SK-N-SH treated with all-trans-retinoic acid at 6 μM for 48 hours (cell line): ENCODE measurements around the gene SLPI.

Experiments used
- ATAC-seq: fragments of 200-7000 bp; cut with Tn5 transposase; 3 replicates; pipeline ENCODE4 v1.9.1; 2020; ENCODE audit warnings: mild to moderate bottlenecking, moderate library complexity
- ARNTL ChIP-seq: fragments of 450-650 bp; formaldehyde crosslinking; IDR thresholded peaks from 2 replicates; pipeline ENCODE4 v1.5.0; 2020; ENCODE audit warnings: low read depth, mild to moderate bottlenecking, moderate library complexity, borderline replicate concordance
- BACH2 ChIP-seq: fragments of 250-450 bp; sonication (Bioruptor Pico); IDR thresholded peaks from 2 replicates; pipeline ENCODE4 v1.9.0; 2021; ENCODE audit warnings: mild to moderate bottlenecking, borderline replicate concordance
- CSDC2 ChIP-seq: fragments of 250-450 bp; sonication (Bioruptor Pico); IDR thresholded peaks from 2 replicates; pipeline ENCODE4 v1.5.0; 2020; ENCODE audit warnings: mild to moderate bottlenecking, moderate library complexity
- ESRRG ChIP-seq: fragments of 250-450 bp; sonication (Bioruptor Pico); IDR thresholded peaks from 2 replicates; pipeline ENCODE4 v1.6.1; 2021; ENCODE audit warnings: mild to moderate bottlenecking
- GLIS3 ChIP-seq: fragments of 250-450 bp; sonication (Bioruptor Pico); IDR thresholded peaks from 2 replicates; pipeline ENCODE4 v1.5.0; 2020; ENCODE audit warnings: mild to moderate bottlenecking, moderate library complexity
- ISL1 ChIP-seq: fragments of 250-450 bp; sonication (Bioruptor Pico); IDR thresholded peaks from 2 replicates; pipeline ENCODE4 v2.1.2; 2022; ENCODE audit warnings: mild to moderate bottlenecking, moderate library complexity
- OSR1 ChIP-seq: fragments of 250-450 bp; sonication (Bioruptor Pico); IDR thresholded peaks from 2 replicates; pipeline ENCODE4 v1.8.0; 2022; ENCODE audit warnings: moderate library complexity, mild to moderate bottlenecking, inconsistent platforms
- PPARA ChIP-seq: fragments of 250-450 bp; sonication (Bioruptor Pico); IDR thresholded peaks from 2 replicates; pipeline ENCODE4 v1.5.0; 2020; ENCODE audit warnings: mild to moderate bottlenecking, borderline replicate concordance
- RARB ChIP-seq: fragments of 250-450 bp; sonication (Bioruptor Pico); IDR thresholded peaks from 2 replicates; pipeline ENCODE4 v1.8.0; 2021; ENCODE audit warnings: mild to moderate bottlenecking, moderate library complexity
- SNAI2 ChIP-seq: fragments of 250-450 bp; sonication (Bioruptor Pico); IDR thresholded peaks from 2 replicates; pipeline ENCODE4 v1.5.0; 2020; ENCODE audit warnings: mild to moderate bottlenecking, moderate library complexity
- TCF4 ChIP-seq: fragments of 250-450 bp; sonication (Bioruptor Pico); IDR thresholded peaks from 2 replicates; pipeline ENCODE4 v1.8.0; 2021; ENCODE audit warnings: mild to moderate bottlenecking, moderate library complexity, borderline replicate concordance
- TOX ChIP-seq: fragments of 250-450 bp; sonication (Bioruptor Pico); IDR thresholded peaks from 2 replicates; pipeline ENCODE4 v1.8.0; 2021; ENCODE audit warnings: mild to moderate bottlenecking, moderate library complexity, borderline replicate concordance
- ZC3H10 ChIP-seq: fragments of 250-450 bp; sonication (Bioruptor Pico); IDR thresholded peaks from 2 replicates; pipeline ENCODE4 v1.5.1; 2021; ENCODE audit warnings: mild to moderate bottlenecking, moderate library complexity
- ZFP3 ChIP-seq: fragments of 250-450 bp; sonication (Bioruptor Pico); IDR thresholded peaks from 2 replicates; pipeline ENCODE4 v1.5.0; 2020; ENCODE audit warnings: mild to moderate bottlenecking, moderate library complexity
- ZFP30 ChIP-seq: fragments of 450-650 bp; formaldehyde crosslinking; IDR thresholded peaks from 2 replicates; pipeline ENCODE4 v1.5.0; 2022; ENCODE audit warnings: mild to moderate bottlenecking, moderate library complexity
- ZNF565 ChIP-seq: fragments of 450-650 bp; formaldehyde crosslinking; conservative IDR thresholded peaks from 2 replicates; pipeline ENCODE4 v1.5.0; 2020; ENCODE audit warnings: low read depth, mild to moderate bottlenecking, moderate library complexity
- ZNF70 ChIP-seq: fragments of 450-650 bp; formaldehyde crosslinking; IDR thresholded peaks from 2 replicates; pipeline ENCODE4 v1.5.0; 2020; ENCODE audit warnings: mild to moderate bottlenecking, moderate library complexity
- ZNF8 ChIP-seq: fragments of 450-650 bp; formaldehyde crosslinking; IDR thresholded peaks from 2 replicates; pipeline ENCODE4 v1.5.0; 2020; ENCODE audit warnings: mild to moderate bottlenecking, moderate library complexity
- TF ChIP-seq, protein P1 (sequence below): fragments of 250-450 bp; sonication (Bioruptor Pico); IDR thresholded peaks from 2 replicates; pipeline ENCODE4 v1.5.1; 2020; ENCODE audit warnings: low read depth, mild to moderate bottlenecking, moderate library complexity
- TF ChIP-seq, protein P2 (sequence below): fragments of 250-450 bp; sonication (Bioruptor Pico); IDR thresholded peaks from 2 replicates; pipeline ENCODE4 v1.5.1; 2021; ENCODE audit warnings: mild to moderate bottlenecking, moderate library complexity
- TF ChIP-seq, protein P3 (sequence below): fragments of 250-450 bp; sonication (Bioruptor Pico); IDR thresholded peaks from 2 replicates; pipeline ENCODE4 v1.5.0; 2020; ENCODE audit warnings: mild to moderate bottlenecking, moderate library complexity
- TF ChIP-seq, protein P4 (sequence below): fragments of 250-450 bp; sonication (Bioruptor Pico); IDR thresholded peaks from 2 replicates; pipeline ENCODE4 v1.8.0; 2020; ENCODE audit warnings: mild to moderate bottlenecking, moderate library complexity, borderline replicate concordance

The SLPI gene

DNA sequence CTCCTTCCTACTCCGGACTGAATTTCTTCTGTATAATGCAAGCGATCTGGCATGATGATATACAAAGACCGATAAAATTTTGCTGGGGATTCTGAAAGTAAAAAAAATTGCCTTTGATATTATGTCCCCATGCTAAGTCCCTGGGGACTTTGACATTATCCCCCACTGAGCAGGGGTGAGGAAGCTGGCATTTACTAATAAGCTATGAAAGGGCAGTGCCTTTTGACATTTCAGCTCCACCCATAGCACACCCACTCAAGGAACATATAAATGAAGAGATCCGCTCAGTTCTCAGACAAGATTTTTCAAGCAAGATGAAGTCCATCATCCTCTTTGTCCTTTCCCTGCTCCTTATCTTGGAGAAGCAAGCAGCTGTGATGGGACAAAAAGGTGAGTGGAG, 33.3 kb downstream of the SLPI start, which contains the start of gene SEMG2:
Gene SEMG2, plus strand, starts transcription at position 298 of the 400 bp plus-strand sequence. Its CDS starts 17 bp downstream, at position 315.
- TF ChIP-seq ARNTL (CRISPR knock-in tag) = no peak
- TF ChIP-seq TOX (CRISPR knock-in tag) = no peak
- no peak for TF ChIP-seq ESRRG (CRISPR knock-in tag)
- no peak for TF ChIP-seq ZFP30 (CRISPR knock-in tag)
- ATAC-seq = no peak

DNA sequence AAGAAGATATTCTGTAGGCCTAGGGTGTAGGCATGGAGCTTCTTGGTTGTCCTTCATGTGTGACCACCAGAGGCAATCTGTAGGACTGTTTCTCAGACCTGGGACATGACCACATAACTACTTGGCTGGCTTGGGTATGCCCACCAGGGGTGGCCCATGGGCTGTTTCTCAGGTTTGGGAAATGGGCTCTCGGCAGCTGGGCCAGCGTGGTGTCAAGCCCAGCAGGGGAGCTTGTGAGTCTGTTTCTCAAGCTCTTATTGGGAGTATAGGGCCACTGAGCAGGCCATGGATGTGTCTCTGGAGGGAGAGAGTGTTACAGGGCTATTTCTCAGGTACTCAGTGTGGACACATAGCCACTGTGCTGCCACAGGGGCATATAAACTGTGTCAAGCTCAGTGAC, 35.7 kb downstream of the SLPI start:
- TF ChIP-seq ZC3H10 (CRISPR knock-in tag) = no peak
- no peak for TF ChIP-seq GLIS3 (CRISPR knock-in tag)
- TF ChIP-seq ZNF70 = no peak
- TF ChIP-seq ZNF8 (CRISPR knock-in tag) = no peak
- no peak for ATAC-seq

DNA sequence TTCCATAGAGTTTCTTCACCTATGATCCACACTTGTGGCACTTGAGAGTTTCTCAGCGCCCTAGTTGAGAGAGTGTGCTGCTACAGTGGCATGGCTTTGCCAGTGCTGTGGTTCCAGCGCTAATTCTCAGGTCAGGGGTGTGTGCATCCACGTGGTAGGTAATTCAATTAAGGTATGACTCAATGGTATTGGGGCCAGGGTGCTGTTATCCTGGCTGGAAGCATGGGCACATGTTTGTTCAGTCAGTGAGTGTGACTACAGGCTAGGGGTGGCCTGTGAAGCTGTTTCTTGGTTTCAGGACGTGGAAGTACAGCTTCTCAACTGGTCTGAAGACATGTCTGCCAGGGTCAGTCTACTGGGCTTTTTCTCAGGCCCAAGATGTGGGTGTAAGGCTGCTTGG, 36.2 kb downstream of the SLPI start:
- TF ChIP-seq, protein P1, sequence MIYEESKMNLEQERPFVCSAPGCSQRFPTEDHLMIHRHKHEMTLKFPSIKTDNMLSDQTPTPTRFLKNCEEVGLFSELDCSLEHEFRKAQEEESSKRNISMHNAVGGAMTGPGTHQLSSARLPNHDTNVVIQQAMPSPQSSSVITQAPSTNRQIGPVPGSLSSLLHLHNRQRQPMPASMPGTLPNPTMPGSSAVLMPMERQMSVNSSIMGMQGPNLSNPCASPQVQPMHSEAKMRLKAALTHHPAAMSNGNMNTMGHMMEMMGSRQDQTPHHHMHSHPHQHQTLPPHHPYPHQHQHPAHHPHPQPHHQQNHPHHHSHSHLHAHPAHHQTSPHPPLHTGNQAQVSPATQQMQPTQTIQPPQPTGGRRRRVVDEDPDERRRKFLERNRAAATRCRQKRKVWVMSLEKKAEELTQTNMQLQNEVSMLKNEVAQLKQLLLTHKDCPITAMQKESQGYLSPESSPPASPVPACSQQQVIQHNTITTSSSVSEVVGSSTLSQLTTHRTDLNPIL = no peak
- TF ChIP-seq RARB (CRISPR knock-in tag) (no peak), BACH2 (CRISPR knock-in tag) (no peak), ZC3H10 (CRISPR knock-in tag) (no peak), OSR1 (no peak), TOX (CRISPR knock-in tag) (no peak), GLIS3 (CRISPR knock-in tag) (no peak), SNAI2 (no peak), ZFP3 (CRISPR knock-in tag) (no peak), ZNF8 (CRISPR knock-in tag) (no peak), ESRRG (CRISPR knock-in tag) (no peak)
- TF ChIP-seq, protein P2, sequence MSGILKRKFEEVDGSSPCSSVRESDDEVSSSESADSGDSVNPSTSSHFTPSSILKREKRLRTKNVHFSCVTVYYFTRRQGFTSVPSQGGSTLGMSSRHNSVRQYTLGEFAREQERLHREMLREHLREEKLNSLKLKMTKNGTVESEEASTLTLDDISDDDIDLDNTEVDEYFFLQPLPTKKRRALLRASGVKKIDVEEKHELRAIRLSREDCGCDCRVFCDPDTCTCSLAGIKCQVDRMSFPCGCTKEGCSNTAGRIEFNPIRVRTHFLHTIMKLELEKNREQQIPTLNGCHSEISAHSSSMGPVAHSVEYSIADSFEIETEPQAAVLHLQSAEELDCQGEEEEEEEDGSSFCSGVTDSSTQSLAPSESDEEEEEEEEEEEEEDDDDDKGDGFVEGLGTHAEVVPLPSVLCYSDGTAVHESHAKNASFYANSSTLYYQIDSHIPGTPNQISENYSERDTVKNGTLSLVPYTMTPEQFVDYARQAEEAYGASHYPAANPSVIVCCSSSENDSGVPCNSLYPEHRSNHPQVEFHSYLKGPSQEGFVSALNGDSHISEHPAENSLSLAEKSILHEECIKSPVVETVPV (CRISPR knock-in tag) = no peak
- TF ChIP-seq, all 23 proteins: peak for 0
- ATAC-seq = no peak

DNA sequence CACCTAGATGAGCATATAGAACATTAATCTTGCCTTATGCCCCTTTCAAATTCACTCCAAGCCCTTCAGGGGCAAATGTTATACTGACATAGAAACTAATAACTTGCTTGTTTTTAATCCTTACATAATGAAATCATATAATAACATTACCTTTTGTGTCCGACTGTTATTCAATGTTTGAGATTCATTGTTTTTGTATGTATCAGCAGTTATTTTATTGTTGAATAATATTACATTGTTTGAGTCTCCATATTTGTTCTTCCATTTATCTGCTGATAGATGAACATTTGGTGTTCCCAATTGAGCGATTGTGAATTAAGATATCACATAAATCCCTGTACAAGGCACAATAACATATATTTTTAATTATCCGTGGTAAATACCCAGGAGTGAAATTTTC, 41.5 kb downstream of the SLPI start:
- no peak for ATAC-seq
- TF ChIP-seq PPARA (CRISPR knock-in tag) (no peak), ZFP3 (CRISPR knock-in tag) (no peak), ZNF565 (CRISPR knock-in tag) (no peak), RARB (CRISPR knock-in tag) (no peak), CSDC2 (CRISPR knock-in tag) (no peak), ZFP30 (CRISPR knock-in tag) (no peak), TCF4 (CRISPR knock-in tag) (no peak), GLIS3 (CRISPR knock-in tag) (no peak), ISL1 (CRISPR knock-in tag) (no peak), SNAI2 (no peak)
- TF ChIP-seq, protein P3, sequence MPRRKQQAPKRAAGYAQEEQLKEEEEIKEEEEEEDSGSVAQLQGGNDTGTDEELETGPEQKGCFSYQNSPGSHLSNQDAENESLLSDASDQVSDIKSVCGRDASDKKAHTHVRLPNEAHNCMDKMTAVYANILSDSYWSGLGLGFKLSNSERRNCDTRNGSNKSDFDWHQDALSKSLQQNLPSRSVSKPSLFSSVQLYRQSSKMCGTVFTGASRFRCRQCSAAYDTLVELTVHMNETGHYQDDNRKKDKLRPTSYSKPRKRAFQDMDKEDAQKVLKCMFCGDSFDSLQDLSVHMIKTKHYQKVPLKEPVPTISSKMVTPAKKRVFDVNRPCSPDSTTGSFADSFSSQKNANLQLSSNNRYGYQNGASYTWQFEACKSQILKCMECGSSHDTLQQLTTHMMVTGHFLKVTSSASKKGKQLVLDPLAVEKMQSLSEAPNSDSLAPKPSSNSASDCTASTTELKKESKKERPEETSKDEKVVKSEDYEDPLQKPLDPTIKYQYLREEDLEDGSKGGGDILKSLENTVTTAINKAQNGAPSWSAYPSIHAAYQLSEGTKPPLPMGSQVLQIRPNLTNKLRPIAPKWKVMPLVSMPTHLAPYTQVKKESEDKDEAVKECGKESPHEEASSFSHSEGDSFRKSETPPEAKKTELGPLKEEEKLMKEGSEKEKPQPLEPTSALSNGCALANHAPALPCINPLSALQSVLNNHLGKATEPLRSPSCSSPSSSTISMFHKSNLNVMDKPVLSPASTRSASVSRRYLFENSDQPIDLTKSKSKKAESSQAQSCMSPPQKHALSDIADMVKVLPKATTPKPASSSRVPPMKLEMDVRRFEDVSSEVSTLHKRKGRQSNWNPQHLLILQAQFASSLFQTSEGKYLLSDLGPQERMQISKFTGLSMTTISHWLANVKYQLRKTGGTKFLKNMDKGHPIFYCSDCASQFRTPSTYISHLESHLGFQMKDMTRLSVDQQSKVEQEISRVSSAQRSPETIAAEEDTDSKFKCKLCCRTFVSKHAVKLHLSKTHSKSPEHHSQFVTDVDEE (CRISPR knock-in tag) = no peak
- TF ChIP-seq, protein P4, sequence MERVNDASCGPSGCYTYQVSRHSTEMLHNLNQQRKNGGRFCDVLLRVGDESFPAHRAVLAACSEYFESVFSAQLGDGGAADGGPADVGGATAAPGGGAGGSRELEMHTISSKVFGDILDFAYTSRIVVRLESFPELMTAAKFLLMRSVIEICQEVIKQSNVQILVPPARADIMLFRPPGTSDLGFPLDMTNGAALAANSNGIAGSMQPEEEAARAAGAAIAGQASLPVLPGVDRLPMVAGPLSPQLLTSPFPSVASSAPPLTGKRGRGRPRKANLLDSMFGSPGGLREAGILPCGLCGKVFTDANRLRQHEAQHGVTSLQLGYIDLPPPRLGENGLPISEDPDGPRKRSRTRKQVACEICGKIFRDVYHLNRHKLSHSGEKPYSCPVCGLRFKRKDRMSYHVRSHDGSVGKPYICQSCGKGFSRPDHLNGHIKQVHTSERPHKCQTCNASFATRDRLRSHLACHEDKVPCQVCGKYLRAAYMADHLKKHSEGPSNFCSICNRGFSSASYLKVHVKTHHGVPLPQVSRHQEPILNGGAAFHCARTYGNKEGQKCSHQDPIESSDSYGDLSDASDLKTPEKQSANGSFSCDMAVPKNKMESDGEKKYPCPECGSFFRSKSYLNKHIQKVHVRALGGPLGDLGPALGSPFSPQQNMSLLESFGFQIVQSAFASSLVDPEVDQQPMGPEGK (CRISPR knock-in tag) = no peak
